Adrenal gland (tissue), 5 donors: ENCODE results near the gene EHD1.

Source experiments
- POLR2A ChIP-seq, 2 donors: fragments of 450-650 bp; IDR thresholded peaks; one replicate each; pipeline ENCODE4 v1.6.1; 2017; ENCODE audit warnings: antibody characterized with exemption in 2 of 2, mild to moderate bottlenecking in 2 of 2, moderate library complexity in 1 of 2
- TF ChIP-seq, protein P1 (sequence below), 6 experiments: fragments of 450-650 bp in 4 of 6; fragments of 200-600 bp in 2 of 6; sonication (generic) in 1 of 6; IDR thresholded peaks; 1 replicate in 5 of 6; 2 replicates in 1 of 6; pipeline versions ENCODE4 v1.5.1 to v1.8.0; 2016 to 2021; ENCODE audit warnings: antibody characterized with exemption in 6 of 6, mild to moderate bottlenecking in 2 of 6, moderate library complexity in 1 of 6
- donor health status: DM: no; HTN: no; CAD: no.

DNA sequence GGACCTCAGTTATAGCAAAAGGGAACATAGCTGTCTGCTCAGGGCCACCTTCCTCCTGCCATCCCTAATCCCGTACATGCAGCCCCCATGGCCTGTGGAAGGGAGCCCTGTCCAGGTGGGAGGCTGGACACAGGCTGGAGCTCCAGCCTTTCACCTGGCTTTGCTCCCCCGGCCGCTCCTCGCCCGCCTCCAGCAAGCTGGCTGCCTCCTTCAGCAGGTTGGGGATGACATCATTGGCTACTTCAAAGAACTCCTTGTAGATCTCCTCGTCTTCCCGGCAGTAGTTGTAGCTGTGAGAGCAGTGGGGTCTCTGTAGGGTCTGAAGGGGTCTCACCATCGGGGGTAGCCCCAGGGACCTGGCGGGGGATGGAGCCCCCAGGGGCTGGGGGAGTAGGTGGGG is 72.9 kb downstream of the EHD1 start:
- no peak for TF ChIP-seq POLR2A (IDR thresholded peaks at IDR 0.05)
- TF ChIP-seq, protein P1, sequence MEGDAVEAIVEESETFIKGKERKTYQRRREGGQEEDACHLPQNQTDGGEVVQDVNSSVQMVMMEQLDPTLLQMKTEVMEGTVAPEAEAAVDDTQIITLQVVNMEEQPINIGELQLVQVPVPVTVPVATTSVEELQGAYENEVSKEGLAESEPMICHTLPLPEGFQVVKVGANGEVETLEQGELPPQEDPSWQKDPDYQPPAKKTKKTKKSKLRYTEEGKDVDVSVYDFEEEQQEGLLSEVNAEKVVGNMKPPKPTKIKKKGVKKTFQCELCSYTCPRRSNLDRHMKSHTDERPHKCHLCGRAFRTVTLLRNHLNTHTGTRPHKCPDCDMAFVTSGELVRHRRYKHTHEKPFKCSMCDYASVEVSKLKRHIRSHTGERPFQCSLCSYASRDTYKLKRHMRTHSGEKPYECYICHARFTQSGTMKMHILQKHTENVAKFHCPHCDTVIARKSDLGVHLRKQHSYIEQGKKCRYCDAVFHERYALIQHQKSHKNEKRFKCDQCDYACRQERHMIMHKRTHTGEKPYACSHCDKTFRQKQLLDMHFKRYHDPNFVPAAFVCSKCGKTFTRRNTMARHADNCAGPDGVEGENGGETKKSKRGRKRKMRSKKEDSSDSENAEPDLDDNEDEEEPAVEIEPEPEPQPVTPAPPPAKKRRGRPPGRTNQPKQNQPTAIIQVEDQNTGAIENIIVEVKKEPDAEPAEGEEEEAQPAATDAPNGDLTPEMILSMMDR (IDR thresholded peaks at IDR 0.05), result no peak
